ENCODE results near the gene XCL1.
"Not testable (repeated sequence)": the region's sequence is repeated elsewhere in the genome, so short reads cannot be mapped to it uniquely, and the experiment has no call there.

Gene XCL1

DNA sequence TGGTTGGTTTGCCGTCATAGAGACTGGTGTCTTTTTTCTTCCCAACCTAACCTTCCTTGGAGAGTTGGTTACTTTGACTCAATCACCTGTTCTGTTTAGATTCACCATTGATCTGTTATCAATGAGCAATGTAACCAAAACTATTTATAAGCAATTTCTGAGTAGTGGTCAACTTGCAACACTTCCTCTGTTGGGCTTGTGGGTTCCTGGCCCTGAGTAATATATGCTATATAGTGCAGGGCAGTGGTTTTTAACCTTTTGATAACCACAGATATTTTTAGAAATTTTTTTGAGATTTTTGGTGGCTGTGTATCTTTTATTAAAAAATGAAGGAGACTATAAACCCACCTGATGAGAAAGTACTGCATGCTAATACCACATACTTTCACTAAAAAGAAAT lies 9.4 kb upstream of the XCL1 start:
- in situ Hi-C loops (cut with MboI; ENCODE audit: low sequenced_read_pairs): no loop called here

DNA sequence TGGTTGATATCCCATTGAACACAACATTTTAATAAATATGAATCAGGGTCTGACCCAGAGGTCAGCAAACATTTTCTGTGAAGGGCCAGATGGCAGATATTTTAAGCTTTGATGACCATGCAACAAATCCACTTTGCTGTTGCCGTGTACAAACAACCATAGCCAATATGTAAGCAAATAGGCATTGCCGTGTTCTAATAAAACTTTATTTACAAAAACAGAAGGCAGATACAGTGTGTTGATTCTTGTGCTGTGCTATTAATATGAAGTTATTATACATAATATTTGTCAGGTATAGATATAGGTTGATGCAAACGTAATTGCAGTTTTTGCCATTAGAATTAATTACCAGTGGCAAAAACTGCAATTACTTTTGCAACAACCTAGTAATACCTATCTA lies 8.8 kb upstream of the XCL1 start:
- in situ Hi-C loops (cut with MboI; ENCODE audit: low sequenced_read_pairs): no loop called here

- in situ Hi-C loops (cut with MboI; ENCODE audit: low sequenced_read_pairs): no loop called here
Measured at GRCh38 chr1:168568346-168568745, 8.1 kb upstream of the XCL1 start.

GRCh38 chr1:168570652-168571051 lies 5.8 kb upstream of the XCL1 start:
- in situ Hi-C loops (cut with MboI; ENCODE audit: low sequenced_read_pairs): no loop called here

GRCh38 chr1:168572633-168573032 lies 3.8 kb upstream of the XCL1 start:
- in situ Hi-C loops (cut with MboI; ENCODE audit: low sequenced_read_pairs): no loop called here

DNA sequence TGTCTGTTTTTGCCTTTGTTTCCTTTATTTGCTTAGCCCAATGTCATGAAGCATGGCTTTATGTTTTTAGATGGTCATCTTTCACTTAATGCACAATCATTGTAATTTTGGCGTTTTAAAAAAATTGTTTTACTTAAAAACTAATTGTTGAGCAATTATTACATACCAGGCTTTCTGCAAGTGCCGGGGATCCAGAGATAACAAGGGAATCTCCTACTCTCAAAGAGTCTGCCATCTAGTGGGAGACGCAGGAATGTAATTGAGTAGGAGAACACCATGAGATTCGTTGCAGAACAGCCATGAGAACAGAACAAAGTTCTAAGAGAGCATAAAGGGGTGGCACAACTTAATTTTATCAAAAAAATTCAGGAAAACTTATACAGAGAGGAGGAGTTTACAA lies 2.2 kb upstream of the XCL1 start:
- in situ Hi-C loops (cut with MboI; ENCODE audit: low sequenced_read_pairs): not testable (repeated sequence)

- in situ Hi-C loops (cut with MboI; ENCODE audit: low sequenced_read_pairs): not testable (repeated sequence)
Measured at GRCh38 chr1:168578531-168579185, 2.3 kb downstream of the XCL1 start.

DNA sequence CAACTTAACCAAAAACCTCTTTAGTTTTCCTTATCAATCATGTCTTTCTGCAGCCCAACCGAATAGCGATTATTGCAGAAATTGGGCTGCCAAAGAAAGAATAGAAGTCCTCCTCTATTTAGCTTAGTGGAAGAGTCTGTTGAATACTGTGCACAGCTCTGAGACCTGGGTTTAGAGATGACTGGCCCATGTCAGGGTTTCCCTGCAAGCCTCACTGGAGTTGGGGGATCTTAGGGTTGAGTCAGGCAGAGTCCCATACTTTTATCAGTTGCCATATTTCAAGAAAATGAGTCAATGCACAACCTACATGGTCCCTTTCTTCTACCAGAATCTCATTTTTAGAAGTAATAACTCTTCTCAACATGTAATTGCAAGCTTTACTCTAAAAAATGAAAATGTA lies 3.9 kb downstream of the XCL1 start:
- in situ Hi-C loops (cut with MboI; ENCODE audit: low sequenced_read_pairs): loop anchor here (10.0 kb wide), 1 partner anchor 135 kb away; no protein-coding TSS in a partner anchor

DNA sequence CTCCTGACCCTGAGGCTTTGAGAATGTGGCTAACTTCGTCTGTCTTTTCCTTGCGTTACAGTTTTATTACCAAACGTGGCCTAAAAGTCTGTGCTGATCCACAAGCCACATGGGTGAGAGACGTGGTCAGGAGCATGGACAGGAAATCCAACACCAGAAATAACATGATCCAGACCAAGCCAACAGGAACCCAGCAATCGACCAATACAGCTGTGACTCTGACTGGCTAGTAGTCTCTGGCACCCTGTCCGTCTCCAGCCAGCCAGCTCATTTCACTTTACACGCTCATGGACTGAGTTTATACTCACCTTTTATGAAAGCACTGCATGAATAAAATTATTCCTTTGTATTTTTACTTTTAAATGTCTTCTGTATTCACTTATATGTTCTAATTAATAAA lies 4.6 kb downstream of the XCL1 start:
- in situ Hi-C loops (cut with MboI; ENCODE audit: low sequenced_read_pairs): loop anchor here (10.0 kb wide), 1 partner anchor 136 kb away; no protein-coding TSS in a partner anchor

- in situ Hi-C loops (cut with MboI; ENCODE audit: low sequenced_read_pairs): loop anchor here (10.0 kb wide), 1 partner anchor 137 kb away; no protein-coding TSS in a partner anchor
Measured at GRCh38 chr1:168581817-168582572, 5.6 kb downstream of the XCL1 start.

- in situ Hi-C loops (cut with MboI; ENCODE audit: low sequenced_read_pairs): loop anchor here (10.0 kb wide), 1 partner anchor 138 kb away; no protein-coding TSS in a partner anchor
Measured at GRCh38 chr1:168582688-168583336, 6.4 kb downstream of the XCL1 start.

DNA sequence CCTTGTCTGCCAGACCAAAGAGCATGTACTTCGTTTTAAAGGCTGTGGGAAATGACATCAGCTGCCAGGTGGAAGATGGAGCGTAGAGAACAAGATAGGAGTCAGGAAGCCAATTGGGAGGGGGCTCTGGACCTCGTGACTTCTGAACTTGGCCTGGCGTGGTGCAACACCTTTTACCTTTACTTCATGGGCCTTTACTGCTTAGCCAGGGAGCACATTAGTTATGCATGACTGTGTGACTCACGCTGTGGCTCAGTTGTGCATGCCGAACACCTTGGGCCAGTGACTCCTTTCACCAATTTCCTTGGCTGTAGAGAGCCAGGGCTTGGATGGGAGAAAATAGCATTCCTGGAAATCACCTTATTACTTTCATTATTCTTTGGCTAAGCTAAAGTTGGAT lies 7.2 kb downstream of the XCL1 start:
- in situ Hi-C loops (cut with MboI; ENCODE audit: low sequenced_read_pairs): loop anchor here (10.0 kb wide), 1 partner anchor 139 kb away; no protein-coding TSS in a partner anchor

- in situ Hi-C loops (cut with MboI; ENCODE audit: low sequenced_read_pairs): loop anchor here (10.0 kb wide), 1 partner anchor 140 kb away; no protein-coding TSS in a partner anchor
Measured at GRCh38 chr1:168585191-168585590, 8.8 kb downstream of the XCL1 start.

DNA sequence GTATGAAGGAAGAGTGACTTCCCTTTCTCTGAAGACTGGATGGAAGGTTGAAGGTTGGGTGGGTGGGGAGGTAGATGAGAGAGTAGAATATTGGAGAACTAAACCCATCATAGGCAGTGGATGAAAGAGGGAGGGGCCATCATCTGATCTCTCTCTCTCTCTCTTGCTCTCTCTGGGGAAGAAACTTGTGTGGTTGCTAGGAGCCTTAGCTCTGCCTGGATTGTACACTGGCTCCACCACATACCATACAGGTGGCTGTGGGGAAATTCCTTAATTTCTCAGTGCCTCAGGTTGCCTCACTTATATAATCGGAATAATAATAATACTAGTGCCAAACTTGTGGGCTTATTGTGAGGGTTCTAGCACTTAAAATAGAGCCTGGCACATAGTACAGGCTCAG lies 9.5 kb downstream of the XCL1 start:
- in situ Hi-C loops (cut with MboI; ENCODE audit: low sequenced_read_pairs): loop anchor here (10.0 kb wide), 1 partner anchor 141 kb away; no protein-coding TSS in a partner anchor

DNA sequence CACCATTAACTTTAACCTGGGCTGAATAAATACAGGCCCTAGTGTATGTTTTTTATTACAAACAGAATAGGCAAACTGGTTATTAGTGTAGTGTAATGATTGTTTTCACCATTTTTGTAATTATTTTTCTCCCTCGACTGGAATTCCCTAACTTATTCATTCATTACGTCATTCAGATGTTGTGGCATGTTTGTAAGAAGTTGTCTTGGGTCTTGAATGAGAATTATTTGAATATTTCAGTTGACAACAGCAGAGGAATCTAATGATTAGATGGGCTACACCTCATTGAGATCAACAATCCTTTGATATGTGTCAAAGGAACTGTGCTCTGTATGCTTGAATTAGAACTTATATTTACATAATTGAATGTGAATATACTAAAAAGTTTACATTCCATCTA lies 12.8 kb downstream of the XCL1 start:
- in situ Hi-C loops (cut with MboI; ENCODE audit: low sequenced_read_pairs): loop anchor here (10.0 kb wide), 1 partner anchor 144 kb away; no protein-coding TSS in a partner anchor

GRCh38 chr1:168591066-168591465 lies 14.7 kb downstream of the XCL1 start:
- in situ Hi-C loops (cut with MboI; ENCODE audit: low sequenced_read_pairs): no loop called here

- in situ Hi-C loops (cut with MboI; ENCODE audit: low sequenced_read_pairs): no loop called here
Measured at GRCh38 chr1:168591641-168592250, 15.3 kb downstream of the XCL1 start.

DNA sequence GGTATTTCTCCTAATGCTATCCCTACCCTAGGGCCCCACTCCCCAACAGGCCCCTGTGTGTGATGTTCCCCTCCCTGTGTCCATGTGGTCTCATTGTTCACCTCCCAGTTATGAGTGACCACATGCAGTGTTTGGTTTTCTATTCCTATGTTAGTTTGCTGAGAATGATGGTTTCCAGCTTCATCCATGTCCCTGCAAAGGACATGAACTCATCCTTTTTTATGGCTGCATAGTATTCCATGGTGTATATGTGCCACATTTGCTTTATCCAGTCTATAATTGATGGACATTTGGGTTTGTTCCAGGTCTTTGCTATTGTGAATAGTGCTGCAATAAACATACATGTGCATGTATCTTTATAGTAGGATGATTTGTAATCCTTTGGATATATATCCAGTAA lies 19.0 kb downstream of the XCL1 start:
- in situ Hi-C loops (cut with MboI; ENCODE audit: low sequenced_read_pairs): not testable (repeated sequence)

- in situ Hi-C loops (cut with MboI; ENCODE audit: low sequenced_read_pairs): no loop called here
Measured at GRCh38 chr1:168598125-168598524, 21.7 kb downstream of the XCL1 start.

DNA sequence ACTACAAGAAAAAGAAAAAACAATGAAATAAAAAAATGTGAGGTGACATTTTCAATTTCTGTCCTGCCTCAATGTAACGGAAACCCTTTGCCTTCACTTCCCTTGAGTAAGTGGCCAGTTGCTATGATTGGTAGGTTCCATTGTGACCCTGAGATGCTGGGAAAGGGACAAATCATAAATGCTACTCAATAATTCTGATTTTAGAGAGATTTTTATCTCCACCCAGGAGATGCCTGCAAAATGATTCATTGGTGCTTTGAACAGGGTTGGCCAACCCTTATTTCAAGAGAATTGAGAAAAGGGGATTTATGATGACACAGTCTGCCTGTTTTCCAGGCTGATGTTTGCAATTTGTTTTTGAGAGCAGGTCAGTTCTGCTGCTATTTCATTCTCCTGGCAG lies 22.5 kb downstream of the XCL1 start:
- in situ Hi-C loops (cut with MboI; ENCODE audit: low sequenced_read_pairs): no loop called here

DNA sequence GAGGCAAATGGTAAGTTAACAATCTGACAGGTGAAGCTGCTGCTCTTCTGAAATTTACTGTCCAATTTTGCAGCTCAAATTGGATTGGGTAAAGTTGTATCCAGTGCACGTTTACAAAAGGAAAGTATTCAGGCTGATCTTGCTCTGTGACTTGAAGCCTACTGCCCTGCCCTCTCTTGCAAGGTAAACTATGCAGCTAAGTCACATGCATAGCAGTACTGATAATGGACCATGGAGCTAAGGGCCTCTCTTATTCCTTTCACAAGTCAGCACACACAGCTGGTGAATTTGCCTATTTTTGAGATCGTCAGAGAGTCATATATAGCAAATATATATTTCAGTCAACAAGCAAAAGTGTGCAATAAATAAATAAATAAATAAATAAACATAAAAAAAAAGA lies 23.2 kb downstream of the XCL1 start:
- in situ Hi-C loops (cut with MboI; ENCODE audit: low sequenced_read_pairs): loop anchor here (25.0 kb wide), 1 partner anchor 738 kb away; no protein-coding TSS in a partner anchor

Data from HL-60/S4 treated with phorbol 12-myristate 13-acetate at 8.2 ng/mL for 4 days and 3 days (cell line).